ENCODE measurements around the gene ZNF594.
"Not testable (repeated sequence)": the region's sequence is repeated elsewhere in the genome, so short reads cannot be mapped to it uniquely, and the experiment has no call there.

The ZNF594 gene

DNA sequence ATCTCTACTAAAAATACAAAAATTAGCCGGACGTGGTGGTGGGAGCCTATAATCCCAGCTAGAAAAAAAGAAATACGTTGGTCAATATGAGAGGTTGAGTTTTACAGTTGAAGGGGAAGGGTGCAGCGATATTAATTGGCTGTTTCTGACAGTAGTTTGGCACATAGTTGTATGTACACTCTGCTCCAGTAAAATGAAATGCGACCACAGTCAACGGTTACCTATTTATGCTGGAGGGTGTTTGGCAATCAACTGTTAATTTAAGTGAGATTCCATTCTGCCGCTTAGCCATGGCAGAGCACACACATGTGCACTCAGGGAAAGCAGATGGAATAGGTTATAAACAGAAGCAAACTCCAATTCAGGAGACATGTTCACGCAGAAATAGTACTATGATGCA is 9.3 kb upstream of the ZNF594 start:
- no peak for DNase-seq (ENCODE audit: low read depth)

DNA sequence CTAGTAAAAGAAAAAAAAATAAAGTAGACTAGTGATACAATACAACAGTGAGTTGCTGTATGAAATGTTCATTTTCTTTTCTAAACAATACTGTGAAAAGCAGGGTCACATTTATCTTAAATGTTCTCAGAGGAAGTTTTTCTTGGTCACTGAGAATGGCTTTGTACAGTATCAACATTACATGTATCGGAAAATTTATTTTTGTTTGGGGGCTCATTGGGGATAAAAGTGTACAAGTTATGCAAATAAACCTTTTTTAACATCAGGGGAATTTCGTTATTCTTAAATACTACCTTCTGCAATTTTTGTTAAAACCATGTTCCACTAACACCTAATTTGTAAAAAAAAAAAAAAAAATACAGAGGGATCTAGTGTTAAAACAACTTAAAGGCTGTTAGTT is 8.7 kb upstream of the ZNF594 start:
- DNase-seq (ENCODE audit: low read depth) = no peak

DNA sequence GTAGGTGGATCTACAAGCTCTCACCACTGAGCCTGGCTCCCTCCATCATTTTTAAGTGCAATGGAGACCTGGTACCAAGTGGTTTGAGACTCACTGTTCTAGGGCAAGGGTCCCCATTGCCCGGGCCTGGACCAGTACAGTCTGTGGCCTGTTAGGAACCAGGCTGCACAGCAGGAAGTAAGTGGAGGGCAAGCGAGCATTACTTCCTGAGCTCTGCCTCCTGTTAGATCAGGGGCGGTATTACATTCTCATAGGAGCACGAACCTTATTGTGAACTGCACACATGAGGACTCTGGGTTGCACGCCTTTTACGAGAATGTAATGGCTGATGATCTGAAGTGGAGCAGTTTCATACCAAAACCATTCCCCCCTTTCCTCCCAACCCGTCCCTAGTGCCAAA is 6.8 kb upstream of the ZNF594 start:
- DNase-seq (ENCODE audit: low read depth) = no peak

DNA sequence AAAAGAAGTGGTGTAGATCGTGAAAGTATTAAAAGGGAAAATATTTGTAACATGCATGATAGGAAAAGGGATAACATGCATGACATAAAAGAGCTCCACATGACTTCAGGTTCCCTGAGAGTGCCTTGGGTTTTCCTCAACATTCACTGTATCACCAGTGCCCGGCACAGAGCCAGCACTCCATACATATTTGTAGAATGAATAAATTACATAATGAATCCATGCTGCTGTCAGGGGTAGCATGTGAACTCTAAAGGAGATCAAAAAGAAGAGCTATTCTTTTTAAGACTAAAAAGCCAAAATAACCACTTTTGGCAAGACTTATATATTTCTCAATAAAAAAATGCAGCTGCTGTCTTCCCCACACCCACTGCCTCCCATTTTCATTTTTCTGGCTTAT is 2.7 kb upstream of the ZNF594 start:
- DNase-seq (ENCODE audit: low read depth) = no peak

DNA sequence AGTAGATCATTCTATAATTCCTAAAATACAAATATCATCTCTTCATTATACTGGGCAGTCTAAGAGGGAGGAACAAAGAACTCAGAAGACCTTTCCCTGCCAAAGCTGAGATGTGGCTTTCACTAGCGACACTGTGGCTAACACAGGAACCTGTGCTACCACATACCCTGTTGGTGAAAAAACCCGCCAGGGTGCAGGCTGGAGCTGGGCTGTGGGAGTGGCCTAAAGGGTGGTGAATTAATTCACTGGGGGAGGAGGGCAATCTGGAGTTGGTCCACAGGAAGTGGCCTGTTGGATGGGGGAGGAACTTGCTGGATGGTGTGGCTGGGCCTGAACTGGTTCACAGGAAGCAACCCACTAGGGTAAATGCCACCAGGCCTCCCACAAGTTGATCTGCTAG is 7.4 kb downstream of the ZNF594 start:
- no peak for DNase-seq (ENCODE audit: low read depth)

DNA sequence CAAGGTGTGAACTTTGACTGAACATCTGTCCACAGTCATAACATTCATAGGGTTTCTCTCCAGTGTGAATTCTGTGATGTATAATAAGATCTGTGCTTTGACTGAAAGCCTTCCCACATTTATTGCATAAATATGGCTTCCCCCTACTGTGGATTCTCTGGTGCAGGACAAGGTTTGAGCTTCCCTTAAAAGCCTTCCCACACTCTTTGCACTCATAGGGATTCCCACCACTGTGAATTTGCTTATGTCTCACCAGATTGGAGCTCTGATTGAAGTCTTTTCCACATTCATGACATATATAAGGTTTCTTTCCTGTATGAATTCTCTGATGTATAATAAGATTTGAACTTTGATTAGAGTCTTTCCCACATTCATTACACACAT is 8.3 kb downstream of the ZNF594 start:
- DNase-seq (ENCODE audit: low read depth) = no peak

DNA sequence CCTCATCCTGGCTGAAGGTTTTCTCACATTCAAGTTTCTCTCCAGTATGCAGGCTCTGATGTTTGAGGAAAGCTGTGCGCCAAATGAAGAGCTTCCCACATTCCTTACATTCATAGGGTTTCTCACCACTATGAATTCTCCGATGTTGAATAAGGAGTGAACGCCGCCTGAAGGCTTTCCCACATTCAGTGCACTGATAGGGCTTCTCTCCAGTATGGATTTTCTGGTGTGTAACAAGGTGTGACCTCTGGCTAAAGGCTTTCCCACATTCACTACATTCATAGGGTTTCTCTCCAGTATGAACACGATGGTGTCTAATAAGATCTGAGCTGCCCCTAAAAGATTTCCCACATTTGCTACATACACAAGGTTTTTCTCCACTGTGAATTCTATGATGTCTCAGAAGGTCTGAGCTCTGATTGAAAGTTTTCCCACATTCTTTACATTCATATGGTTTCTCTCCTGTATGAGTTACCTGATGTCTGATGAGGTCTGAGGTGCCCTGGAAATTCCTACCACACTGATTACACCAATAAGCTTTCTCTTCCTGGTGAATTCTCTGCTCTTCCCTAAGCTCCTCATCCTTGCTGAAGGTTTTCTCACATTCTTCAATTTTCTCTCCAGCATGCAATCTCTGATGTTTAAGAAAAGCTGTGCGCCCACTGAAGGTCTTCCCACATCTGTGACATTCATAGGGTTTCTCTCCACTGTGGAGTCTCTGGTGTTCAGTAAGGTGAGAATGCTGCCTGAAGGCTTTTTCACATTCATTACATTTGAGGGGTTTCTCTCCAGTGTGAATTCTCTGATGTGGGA is 8.9 kb downstream of the ZNF594 start:
- no peak for DNase-seq (ENCODE audit: low read depth)

DNA sequence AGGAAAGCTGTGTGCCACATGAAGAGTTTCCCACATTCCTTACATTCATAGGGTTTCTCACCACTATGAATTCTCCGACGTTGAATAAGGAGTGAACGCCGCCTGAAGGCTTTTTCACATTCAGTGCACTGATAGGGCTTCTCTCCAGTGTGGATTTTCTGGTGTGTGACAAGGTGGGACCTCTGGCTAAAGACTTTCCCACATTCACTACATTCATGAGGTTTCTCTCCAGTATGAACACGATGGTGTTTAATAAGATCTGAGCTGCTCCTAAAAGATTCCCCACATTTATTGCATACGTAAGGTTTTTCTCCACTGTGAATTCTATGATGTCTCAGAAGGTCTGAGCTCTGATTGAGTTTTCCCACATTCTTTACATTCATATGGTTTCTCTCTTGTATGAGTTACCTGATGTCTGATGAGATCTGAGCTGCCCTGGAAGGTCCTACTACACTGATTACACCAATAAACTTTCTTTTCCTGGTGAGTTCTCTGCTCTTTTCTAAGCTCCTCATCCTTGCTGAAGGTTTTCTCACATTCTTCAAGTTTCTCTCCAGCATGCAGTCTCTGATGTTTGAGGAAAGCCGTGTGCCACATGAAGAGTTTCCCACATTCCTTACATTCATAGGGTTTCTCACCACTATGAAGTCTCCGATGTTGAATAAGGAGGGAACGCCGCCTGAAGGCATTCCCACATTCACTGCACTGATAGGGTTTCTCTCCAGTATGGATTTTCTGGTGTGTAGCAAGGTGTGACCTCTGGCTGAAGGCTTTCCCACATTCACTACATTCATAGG is 10.0 kb downstream of the ZNF594 start:
- DNase-seq (ENCODE audit: low read depth) = no peak

DNA sequence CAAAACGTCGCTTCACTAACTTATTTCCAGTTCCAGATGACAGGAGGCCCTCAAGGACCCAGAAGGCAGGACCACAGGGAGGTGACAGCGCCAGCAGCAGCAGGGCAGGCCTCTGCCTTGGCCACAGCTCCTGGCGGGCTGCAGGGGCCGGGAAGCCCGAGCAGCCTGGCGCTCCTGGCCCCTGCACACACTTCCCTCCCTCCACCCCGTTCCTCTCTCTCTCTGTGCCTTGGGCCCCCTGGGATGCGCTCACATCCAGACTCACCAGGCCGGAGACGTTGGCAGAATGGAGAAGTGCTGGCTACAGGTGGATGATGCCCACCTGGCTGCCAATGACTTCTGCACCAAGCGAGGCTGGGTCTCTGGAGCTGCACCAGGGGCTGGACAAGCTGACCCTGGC is 12.7 kb downstream of the ZNF594 start:
- no peak for DNase-seq (ENCODE audit: low read depth)

DNA sequence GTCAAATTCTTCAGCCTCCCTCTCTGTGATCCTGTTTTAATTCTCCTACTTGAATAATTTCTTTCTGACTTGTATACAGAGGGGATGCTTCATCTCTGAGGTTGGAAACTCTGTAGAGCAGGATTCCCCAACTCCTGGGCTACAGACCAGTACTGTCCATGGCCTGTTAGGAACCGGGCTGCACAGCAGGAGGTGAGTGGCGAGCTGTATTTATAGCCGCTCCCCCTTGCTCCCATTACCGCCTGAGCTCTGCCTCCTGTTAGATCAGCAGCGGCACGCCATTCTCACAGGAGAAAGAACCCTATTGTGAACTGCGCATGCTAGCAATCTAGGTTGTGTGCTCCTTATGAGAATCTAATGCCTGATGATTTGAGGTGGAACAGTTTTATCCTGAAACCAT is 16.6 kb downstream of the ZNF594 start:
- not testable (repeated sequence) for DNase-seq (ENCODE audit: low read depth)

DNA sequence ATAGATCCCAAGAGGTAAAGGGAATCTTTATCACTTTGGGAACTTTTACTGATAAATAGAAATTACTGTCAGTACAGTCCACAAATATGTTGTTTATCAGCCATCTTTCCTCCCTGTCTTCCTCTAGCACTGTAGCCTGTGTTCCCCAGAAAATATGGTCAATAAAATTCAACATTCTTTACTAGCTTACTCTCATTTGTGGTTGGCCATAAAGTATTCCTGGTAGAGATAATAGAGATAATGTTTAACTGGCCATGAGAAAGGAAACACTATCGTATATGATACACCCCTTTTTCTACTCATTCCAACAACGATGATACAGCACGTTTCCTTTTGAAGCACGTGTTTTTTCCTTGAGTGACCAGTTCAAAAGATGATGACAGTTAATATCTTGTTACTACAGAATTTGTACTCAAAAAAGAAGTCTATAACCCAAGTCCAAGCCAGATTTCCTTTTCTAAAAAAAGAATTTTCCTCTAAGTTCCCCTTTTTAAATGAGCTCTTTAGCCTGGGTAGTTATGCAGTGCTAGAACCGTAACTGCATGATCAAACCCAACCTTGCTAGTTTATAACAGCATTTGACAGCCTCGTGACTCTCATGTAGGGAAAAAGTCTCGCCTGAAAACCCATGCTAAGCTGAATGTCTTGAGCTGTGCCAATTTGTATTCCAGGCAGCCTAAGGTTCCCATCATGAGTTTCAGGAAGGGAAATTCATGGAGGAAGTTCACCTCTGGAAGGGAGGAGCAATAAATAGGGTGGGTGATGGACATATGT is 25.7 kb downstream of the ZNF594 start:
- DNase-seq (ENCODE audit: low read depth) = peak; percentile 66

DNA sequence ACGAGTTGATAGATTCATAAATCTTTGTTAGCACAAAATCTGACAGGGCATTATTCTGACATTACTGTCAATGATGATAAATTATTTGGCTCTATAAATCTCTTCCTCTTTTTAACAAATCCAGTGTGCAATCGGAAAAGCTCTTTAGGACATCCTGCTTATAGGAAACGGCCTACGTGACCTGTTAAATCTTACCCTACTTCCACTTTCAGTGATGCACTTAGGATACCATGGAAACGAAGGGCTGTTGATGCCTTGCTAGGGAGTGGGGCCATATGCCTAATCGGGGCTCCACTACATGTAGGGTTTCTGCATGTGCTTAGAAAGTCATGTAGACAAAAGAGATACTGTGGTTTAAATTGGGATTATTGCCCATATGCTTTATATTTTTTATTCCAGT is 27.2 kb downstream of the ZNF594 start:
- no peak for DNase-seq (ENCODE audit: low read depth)

DNA sequence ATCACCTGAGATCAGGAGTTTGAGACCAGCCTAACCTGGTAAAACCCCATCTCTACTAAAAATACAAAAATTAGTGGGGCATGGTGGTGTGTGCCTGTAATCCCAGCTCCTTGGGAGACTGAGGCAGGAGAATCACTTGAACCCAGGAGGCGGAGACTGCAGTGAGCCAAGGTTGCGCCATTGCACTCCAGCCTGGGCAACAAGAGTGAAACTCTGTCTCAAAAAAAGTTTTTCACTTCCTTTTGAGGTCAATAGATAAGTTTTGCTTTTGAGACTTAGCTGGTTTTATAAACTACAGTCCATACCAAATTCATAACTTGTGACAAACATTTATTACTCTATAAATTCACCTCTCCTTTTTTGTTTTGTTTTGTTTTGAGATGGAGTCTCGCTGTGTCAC is 29.9 kb downstream of the ZNF594 start:
- not testable (repeated sequence) for DNase-seq (ENCODE audit: low read depth)

DNA sequence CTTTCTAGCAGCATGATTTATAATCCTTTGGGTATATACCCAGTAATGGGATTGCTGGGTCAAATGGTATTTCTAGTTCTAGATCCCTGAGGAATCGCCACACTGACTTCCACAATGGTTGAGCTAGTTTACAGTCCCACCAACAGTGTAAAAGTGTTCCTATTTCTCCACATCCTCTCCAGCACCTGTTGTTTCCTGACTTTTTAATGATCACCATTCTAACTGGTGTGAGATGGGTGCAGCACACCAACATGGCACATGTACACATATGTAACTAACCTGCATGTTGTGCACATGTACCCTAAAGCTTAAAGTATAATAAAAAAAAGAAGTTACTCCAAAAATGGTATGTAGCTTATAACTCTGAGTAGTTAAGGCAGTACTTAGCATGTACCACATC is 31.0 kb downstream of the ZNF594 start:
- DNase-seq (ENCODE audit: low read depth) = not testable (repeated sequence)

DNA sequence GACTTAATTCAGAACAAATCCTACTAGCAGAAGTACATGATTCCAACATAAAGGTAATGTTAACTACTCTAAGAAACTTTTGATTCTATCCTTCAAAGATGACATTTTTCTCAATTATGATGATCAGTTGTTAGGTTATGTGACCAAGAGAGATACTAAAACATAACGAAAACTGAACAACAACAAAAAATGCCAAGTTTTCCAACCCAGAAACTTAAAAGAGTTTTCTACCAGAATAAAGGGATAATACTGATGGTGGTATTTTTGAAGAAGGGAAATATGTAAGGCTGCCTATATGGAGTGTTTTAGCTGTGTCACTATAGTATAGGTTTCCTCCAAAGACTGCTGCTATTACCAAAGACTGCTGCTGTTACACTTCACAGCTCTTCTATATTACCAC is 45.5 kb downstream of the ZNF594 start:
- DNase-seq (ENCODE audit: low read depth) = not testable (repeated sequence)

DNA sequence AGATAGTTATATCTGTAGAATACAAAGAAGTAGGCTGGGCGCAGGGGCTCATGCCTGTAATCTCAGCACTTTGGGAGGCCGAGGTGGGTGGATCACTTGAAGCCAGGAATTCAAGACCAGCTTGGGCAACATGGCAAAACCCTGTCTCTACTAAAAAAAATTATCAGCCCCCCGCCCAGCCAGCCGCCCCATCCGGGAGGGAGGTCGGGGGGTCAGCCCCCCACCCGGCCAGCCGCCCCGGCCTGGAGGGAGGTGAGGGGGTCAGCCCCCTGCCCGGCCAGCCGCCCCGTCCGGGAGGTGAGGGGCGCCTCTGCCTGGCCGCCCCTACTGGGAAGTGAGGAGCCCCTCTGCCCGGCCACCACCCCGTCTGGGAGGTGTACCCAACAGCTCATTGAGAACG is 48.8 kb downstream of the ZNF594 start:
- not testable (repeated sequence) for DNase-seq (ENCODE audit: low read depth)

DNA sequence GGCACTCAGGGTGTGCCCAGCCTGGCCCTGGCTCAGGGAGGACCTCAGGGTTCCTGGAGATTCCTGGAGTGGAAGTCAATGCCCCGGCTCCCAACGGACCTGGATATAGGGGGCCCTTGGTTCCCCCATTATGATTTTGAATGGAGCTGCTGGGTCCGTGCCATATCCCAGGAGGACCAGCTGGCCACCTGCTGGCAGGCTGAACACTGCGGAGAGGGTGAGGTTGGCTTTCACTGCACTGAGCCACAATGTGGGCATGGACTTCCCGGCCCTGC is 52.3 kb downstream of the ZNF594 start:
- no peak for DNase-seq (ENCODE audit: low read depth)

DNA sequence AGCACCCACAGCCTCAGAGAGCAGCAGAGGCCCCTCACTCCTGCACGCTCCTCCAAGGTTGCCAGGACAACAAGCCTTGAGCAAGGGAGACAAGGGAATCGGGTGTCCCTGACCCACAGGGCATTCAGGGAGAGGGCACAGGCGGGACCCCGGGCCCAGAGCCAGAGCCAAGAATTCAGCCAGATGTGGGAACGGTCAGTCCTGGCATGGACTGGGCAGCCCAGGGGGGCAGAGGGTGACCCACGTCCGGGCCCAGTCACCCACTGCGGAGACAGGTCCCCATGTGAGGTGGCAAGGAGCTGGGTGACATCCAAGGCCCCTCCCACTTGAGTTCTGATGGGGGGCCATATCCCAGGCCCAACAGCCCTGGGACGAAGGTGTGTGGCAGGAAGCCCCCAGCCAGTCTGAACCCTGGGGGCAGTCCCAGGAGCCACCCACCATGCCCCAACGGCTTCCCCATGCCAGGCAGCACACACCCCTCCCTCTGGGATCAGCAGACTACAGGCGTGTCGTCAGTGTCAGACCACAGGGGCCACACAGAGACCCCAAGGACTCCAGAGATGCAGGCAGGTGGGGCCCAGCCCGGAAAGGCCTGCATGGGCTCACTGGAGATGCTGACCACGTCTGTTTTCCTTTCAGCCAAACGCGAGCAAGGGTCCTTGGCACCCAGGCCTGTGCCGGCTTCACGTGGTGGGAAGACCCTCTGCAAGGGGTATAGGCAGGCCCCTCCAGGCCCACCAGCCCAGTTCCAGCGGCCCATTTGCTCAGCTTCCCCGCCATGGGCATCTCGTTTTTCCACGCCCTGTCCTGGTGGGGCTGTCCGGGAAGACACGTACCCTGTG is 52.8 kb downstream of the ZNF594 start:
- no peak for DNase-seq (ENCODE audit: low read depth)

DNA sequence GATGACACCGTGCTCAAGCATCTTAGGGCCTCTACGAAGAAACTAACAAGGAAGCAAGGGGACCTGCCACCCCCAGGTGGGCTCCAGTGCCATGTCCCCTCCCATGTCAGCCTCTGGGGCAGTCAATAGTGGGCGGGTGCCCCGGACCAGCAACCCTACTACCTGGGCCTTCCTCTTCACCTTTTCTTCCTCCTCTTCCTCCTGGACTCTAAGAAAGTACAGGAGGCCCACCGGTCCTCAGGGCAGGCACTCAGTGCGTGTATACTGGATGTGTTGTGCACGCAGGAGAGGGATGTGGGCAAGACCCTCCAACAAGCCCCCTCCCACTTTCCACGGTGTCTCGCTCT is 53.5 kb downstream of the ZNF594 start:
- not testable (repeated sequence) for DNase-seq (ENCODE audit: low read depth)

DNA sequence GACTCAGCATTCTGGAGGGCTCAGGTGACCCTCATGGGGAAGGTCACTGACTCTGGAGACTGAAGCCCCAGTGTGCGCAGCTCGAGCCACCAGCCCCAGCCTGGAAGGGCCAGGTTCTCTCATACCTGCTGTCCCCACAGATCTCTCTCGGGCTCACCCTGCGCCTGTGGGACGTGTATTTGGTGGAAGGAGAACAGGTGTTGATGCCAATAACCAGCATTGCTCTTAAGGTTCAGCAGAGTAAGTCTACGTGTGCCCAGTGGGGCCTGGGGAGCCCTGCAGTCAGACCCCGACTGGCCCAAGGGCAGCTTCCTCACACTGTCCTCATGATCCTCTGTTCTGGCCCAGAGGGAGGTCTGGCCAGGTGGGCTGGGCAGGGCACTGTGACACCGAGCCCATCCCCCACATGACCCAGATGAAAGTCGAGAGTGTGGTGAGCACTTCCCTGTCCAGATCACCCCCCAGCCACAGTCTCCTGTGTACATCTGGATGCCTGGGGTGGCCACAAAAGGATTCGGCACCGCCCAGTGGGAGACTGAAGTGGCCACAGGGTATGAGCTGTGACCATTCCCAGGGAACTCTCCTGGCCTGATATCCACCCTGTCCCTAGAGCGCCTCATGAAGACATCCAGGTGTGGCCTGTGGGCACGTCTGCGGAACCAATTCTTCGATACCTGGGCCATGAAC is 54.0 kb downstream of the ZNF594 start:
- not testable (repeated sequence) for DNase-seq (ENCODE audit: low read depth)

DNA sequence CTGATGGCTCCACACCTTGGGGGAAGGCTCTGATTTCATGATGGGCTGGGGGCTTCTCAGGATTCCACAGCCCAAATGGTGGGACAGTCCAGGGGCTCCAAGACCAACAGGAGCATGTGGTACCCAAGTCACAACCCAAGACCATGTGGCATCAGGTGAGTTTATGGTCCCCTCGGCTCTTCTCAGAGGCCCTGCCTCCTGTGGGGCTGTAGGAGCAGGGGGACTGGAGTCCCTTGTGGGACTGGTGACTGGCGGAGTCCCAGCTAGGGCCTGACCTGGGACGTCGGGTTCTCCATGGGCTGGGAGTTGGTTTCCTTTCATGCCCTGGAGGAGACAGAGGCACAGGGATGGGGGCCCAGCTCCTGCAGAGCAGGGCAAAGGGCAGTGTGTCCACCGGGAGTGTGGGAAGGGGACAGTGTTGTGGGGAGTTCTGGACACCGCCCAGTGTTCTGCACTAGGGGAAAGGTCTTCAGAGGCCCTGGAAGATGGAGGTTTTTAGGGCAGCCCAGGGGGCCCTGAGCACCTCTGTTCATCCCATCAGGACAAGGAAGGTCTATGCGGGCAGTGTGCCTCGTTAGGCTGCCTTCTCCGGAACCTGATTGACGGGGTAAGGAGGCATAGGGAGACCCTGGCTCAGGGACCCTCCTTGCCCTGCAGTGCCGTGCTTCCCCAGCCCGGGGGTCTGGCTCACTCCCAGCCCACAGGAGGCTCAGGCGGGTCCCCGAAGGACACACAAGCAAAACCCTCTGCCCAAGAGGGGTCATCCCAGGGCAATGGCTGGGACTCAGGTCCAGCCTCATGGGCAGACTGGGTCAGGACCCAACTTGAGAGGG is 54.9 kb downstream of the ZNF594 start:
- DNase-seq (ENCODE audit: low read depth) = not testable (repeated sequence)
